NCI-H82 (cell line): ENCODE results near the gene LYRM4.

Source experiments
- DNase-seq: peaks from one replicate; lab custom pipeline; 2025; lab: John Stamatoyannopoulos, UW

LYRM4 gene

GRCh38 chr6:5246141-5247097 is 14.3 kb downstream of the LYRM4 start:
- no peak for DNase-seq

DNA sequence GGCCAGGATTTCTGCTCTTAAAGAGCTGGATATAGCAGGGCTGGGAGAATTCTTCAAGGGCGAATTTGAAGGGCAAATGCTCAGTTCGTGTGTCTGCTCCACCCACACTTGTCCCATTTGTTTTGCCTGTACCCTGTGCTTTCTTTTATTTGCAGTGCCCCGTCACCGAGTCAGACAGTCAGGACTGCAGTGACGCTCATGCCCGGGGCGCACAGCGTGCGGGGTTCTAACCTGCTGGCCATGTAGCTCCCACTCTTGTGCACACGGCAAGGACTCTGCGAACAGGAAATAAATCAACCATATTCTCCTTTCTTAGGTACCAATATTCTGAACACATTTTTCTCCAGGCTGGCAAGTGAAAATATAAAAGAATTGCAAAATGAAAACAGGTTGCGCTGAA is 17.7 kb downstream of the LYRM4 start:
- DNase-seq: no peak

DNA sequence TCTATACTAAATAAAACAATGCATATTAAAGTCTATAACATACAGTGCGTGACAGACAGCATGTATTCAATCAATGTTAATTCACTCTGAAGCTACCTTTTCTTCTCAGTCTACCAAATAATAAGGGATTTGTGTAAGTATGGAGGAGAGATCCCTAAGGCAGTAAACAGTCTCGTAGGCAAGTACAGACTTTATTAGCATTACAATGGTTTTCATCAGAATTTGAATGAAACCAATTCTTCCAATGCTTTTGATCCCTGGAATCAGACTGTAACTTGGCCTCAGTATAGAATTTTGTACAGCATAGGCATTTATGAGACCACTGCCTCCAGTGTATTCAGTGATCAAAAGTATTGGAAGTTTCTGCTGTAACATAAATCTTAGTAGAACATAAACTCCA is 19.5 kb downstream of the LYRM4 start:
- no peak for DNase-seq

GRCh38 chr6:5238336-5238735 is 22.4 kb downstream of the LYRM4 start:
- no peak for DNase-seq

GRCh38 chr6:5237805-5238204 is 22.9 kb downstream of the LYRM4 start:
- no peak for DNase-seq

GRCh38 chr6:5235830-5236229 is 24.9 kb downstream of the LYRM4 start:
- no peak for DNase-seq

DNA sequence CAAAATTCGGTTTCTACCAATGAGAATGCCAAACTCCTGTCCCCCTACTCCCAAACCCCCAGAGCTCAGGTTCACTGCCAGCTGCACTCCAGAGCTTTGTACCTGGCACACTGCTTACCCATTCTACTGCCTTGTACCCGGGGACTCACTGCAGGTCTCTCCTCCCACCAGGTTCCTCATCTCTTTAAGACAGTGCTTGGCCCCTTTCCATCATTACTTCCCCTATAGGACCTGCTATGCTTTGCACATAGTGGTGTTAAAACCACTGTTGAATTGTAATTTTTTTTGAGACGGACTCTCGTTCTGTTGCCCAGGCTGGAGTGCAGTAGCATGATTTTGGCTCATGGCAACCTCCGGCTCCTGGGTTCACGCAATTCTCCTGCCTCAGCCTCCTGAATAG is 25.9 kb downstream of the LYRM4 start:
- no peak for DNase-seq

DNA sequence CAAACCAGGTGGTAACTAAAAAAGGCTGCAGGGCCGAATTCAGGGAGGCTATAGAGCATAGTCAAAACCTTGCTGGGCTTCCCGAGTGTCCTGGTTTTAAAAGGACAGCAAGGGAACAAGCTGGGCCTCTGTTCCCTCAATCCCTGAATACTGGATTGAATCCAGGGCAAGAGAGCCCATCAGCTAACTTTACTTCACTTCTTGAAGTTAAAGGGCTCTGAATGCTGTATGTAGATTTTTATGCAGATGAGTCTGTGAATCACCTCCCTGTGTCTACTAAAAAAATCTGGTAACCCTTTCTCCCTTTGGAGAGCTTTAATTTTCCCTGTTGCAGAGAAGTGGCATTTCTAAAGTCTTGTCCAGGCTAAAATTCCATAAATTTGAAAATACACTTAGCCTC is 29.5 kb downstream of the LYRM4 start:
- no peak for DNase-seq

- DNase-seq: no peak
Observed at GRCh38 chr6:5230081-5230480, 30.7 kb downstream of the LYRM4 start.

DNA sequence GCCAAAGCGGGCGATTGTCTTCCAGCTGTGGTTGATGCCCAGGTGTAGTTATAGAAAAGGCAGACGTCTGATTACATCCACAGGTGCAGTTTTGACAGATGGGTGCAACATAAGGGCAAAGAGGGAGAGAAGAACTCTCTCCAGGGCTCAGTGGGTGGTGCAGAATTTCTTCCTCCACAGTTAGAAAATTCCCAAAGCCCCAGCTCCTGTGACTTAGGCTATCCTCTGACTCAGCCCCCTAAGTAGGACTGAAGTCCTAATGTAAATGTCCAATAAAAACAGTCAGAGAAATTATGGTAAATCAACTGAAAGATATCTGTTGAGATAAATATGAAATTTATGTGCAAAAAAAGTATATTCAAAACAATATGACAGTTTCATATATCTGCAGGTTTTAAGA is 31.4 kb downstream of the LYRM4 start:
- no peak for DNase-seq

- no peak for DNase-seq
Observed at GRCh38 chr6:5223309-5223708, 37.4 kb downstream of the LYRM4 start.

DNA sequence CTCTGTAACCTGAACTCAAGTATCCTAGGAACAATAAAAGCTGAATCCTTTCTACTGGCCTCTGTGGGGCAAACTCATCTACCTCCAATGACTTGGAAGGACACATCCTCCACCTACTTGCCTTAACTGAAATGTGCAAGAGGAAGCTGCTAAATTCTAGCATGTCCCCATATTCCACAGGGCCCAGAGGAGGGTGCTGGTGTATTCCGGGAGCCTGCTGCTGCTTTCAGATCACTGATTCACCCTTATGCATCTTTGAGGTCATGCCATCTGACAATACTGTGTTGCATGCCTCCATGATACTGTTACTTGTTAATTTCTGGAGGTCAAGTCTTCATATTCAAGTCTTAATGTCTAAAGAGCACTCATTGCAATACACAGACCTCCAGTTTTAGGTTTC is 40.3 kb downstream of the LYRM4 start:
- no peak for DNase-seq

DNA sequence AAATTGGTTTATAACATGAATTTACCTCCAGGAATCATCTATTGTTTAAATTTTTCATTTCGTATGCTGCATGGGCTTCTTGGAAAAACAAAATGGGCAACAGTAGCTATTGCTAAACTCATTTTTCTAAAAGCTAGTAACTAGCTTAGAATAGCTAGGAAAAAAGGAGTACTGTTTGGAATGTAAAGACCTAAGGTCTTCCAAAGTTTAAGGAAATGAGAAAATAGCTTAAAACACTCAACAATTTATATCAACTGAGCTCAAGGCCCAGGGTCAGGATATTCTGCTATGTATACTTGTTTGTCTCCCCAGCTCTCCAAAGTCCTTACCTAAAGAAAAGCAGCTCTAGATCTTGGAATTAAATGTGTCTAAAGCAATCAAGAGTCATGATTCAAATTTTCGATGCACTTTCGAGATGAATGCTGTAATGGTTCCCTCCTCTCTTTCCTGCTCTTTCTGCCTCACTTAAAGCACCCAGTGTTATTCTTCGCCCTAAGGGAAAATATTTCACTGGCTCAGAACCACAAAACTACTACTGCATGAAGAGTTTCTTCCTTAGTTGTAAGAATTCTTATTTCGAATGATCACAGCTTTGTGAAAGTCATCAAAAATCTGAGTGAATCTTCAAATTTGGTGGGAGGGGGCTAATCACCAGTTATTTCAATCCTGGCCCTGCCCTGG is 41.6 kb downstream of the LYRM4 start:
- DNase-seq: no peak

GRCh38 chr6:5217356-5217755 is 43.4 kb downstream of the LYRM4 start:
- DNase-seq: peak; percentile 75

- no peak for DNase-seq
Observed at GRCh38 chr6:5215799-5216198, 45.0 kb downstream of the LYRM4 start.

DNA sequence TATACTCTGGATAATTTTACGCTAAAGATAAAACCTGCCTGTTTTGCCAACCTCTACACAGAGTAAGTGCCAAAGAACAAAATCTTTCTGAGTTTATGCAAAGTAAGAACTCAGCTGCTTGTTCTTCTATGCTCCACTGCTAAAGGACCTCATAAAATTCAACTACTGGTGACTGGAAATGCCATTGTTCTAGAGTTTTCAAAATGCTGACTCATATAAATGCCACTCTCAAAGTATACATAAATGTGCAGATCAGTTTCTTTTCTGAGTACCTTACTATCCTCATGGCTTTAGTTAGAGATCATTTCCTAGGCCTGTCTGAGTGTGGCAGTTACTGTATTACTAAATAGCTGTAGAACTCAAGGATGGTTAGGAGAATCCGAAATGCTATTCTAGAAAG is 45.6 kb downstream of the LYRM4 start:
- DNase-seq: no peak

GRCh38 chr6:5214570-5215052 is 46.1 kb downstream of the LYRM4 start:
- peak; percentile 71 for DNase-seq

DNA sequence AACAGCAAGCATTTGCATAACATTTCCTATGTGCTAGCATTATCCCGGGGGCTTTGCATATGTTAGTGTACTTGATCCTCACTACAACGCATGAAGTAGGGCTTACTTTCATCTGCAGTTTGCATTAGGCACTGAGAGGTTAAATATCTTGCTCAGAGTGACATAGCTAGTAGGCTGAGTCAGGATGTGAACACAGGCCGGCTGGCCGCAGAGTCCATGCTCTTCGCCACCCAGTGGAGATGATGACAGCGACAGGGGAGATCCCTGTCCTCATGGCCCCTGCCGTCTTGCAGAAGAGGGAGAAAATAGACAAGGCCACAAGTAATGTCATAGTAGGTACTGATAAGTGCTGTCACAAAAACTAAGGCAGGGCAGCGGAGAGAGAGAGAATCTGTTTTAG is 46.9 kb downstream of the LYRM4 start:
- no peak for DNase-seq

DNA sequence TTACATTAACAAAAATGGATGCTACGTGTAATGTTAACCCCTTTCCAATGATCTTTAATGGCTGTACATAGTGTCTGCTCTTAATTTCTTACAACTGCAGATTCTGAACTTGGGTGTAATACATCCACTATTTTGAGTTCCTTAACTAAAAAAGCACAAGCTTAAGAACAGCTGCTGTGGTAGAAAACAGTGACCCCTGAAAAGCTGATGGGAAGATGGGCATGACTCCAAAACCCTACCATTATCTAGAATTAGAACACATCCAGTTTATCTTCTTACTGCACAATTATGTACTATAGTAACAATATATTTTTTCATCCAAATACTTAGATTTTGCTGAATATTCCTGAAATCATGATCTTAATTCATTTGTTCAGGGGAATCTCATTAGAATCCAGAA is 49.3 kb downstream of the LYRM4 start:
- DNase-seq: no peak

GRCh38 chr6:5208471-5208971 is 52.2 kb downstream of the LYRM4 start:
- DNase-seq: no peak

DNA sequence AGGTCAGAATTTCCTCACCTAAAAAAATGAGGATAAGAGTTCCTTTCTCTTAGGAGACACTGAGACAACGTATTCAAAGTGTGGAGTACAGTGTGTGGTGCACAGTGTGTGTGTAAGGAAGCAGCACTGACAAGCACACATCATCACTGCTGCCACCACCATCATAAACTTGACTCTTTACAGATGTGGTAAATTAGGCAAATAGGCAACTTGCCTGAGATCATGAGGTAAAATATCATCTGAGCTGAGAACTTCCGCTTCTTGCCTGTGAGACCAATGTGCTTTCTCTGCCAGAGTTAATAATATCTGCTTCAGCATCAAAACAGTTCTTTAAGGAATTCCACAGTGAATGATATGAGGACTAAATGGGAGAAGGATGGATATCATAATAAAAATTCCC is 52.7 kb downstream of the LYRM4 start:
- DNase-seq: no peak

DNA sequence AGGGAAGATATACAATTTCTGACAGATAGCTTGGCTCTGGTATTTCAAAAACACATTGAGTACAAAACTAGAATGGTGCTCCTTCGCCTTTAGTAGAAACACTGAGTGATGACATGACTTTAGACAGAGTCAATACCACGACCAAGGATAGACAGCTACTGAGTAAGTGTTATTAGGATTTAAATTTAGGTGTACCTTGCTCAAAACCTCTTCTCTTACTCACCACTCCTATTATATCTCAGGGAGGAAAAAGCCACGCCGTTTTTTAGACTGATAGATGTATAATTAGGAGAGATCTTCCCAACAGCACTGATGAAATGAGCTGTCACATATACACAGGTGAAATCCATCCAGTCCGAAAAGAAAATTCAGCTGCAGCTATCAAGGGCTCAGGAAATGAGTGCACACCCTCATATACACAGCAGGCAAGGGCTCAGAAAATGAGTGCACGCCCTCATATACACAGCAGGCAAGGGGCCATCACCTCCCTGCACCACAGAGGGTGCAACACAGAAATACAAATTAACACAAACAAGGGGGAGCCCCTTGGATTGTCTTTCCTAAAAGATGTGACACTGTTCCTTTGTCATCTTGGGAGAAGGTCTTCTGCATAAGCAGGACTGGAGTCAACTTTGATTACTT is 53.7 kb downstream of the LYRM4 start:
- no peak for DNase-seq
